Keratinocyte (primary cell): ENCODE results near the gene PSMB11.

ENCODE experiments used
- EZH2 ChIP-seq: IDR thresholded peaks from one replicate; pipeline ENCODE4 v1.6.1; 2012; ENCODE audit warnings: inconsistent platforms, mild to moderate bottlenecking, low read length, moderate library complexity
- TF ChIP-seq, protein P1 (sequence below), 3 experiments: IDR thresholded peaks in 1 of 3; conservative IDR thresholded peaks in 1 of 3; optimal IDR thresholded peaks in 1 of 3; 2 replicates in 2 of 3; 3 replicates in 1 of 3; pipeline versions ENCODE3 to v1.5.1; 2011; ENCODE audit warnings: low read length in 3 of 3, mild to moderate bottlenecking in 3 of 3, moderate library complexity in 2 of 3, control low read depth in 1 of 3, inconsistent platforms in 1 of 3; ENCODE audit not compliant: insufficient read depth in 2 of 3; ENCODE audit errors: extremely low read depth in 1 of 3

DNA sequence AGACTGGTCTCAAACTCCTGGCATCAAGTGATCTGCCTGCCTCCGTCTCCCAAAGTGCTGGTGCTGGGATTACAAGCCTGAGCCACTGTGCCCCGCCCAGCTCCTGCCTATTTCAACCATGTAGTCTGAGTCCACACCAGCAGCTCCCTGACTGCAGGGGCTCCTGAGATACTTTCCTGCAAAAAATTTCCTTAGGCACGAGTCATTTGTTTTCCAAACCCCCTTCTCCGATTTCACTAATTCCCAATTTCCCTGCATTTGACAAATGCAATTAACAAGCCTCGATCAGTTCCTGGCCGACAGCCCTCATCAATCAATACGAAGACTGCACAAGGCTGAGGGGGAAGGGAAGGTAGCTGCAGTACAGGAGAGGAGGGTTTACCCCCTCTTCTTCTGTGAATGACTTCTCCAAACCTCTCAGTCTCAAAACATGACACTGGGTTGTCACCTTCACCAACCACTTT lies 17.4 kb upstream of the PSMB11 start:
- TF ChIP-seq, protein P1, sequence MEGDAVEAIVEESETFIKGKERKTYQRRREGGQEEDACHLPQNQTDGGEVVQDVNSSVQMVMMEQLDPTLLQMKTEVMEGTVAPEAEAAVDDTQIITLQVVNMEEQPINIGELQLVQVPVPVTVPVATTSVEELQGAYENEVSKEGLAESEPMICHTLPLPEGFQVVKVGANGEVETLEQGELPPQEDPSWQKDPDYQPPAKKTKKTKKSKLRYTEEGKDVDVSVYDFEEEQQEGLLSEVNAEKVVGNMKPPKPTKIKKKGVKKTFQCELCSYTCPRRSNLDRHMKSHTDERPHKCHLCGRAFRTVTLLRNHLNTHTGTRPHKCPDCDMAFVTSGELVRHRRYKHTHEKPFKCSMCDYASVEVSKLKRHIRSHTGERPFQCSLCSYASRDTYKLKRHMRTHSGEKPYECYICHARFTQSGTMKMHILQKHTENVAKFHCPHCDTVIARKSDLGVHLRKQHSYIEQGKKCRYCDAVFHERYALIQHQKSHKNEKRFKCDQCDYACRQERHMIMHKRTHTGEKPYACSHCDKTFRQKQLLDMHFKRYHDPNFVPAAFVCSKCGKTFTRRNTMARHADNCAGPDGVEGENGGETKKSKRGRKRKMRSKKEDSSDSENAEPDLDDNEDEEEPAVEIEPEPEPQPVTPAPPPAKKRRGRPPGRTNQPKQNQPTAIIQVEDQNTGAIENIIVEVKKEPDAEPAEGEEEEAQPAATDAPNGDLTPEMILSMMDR (optimal IDR thresholded peaks at IDR 0.05 in 1 of 3, IDR thresholded peaks at IDR 0.05 in 1 of 3, conservative IDR thresholded peaks at IDR 0.05 in 1 of 3; ENCODE audit: extremely low read depth in 1 of 3, insufficient read depth in 2 of 3, low read length in 3 of 3) = no peak
- TF ChIP-seq EZH2 = no peak
